ENCODE measurements around the gene FREM2.

The FREM2 gene

DNA sequence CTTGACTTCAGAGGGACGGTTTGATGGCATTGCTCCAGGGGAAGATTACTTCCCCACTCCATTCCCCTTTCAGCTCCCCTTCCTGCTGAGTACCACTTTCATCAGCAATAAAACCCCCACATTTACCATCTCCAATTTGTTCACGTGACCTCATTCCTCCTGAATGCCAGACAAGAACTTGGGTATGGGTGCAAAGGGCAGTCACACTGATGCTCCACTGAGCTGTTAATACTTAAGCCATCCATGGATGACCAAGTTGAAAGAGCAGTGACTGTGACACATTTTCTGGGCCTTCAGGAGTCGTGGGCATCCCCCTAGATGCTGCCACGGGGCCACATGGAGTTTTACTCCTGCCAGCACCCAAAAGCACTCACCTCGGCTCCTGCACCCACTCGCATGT lies 210.6 kb downstream of the FREM2 start:
- H3K27ac ChIP-seq (ENCODE audit: low read depth, low read length) = no peak overlapping the region
- H3K9ac ChIP-seq (ENCODE audit: low read length) = no peak overlapping the region
- H3K4me1 ChIP-seq (ENCODE audit: control insufficient read depth, insufficient read depth, low read length) = no peaks in the 10 kb centered on the region
- H3K9me3 ChIP-seq (ENCODE audit: control insufficient read depth, insufficient read depth, low read depth, low read length) = peaks cover 9% of the 10 kb centered on the region; the same call in 1 of the 2 replicates
- H3K4me3 ChIP-seq (ENCODE audit: low read depth, low read length) = no peak overlapping the region
- H3K27me3 ChIP-seq (ENCODE audit: control insufficient read depth, insufficient read depth, low read length) = 0 out of 2 replicates have a peak, but pooled peaks cover 3% of the 10 kb centered on the region
- no peaks in the 10 kb centered on the region for H3K36me3 ChIP-seq (ENCODE audit: control insufficient read depth, insufficient read depth, low read length)

DNA sequence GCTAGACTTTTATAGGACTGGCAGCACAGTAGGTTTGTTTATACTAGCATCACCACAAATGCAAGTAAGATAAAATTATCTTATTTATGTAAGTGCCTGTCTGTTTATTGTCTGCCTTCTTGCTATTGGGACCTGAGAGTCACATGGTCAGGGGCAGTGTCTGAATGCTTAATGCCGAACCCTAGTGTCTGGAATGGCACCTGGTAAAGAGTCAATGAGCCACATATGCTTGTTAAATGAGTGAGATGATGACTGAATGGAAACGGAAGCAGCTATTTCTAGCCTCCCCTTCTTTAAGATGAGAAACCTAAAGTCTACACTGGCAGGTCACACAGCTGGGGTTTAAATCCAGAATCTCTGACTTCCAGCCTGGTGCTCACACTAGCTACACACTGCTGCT lies 211.6 kb downstream of the FREM2 start:
- Histone ChIP-seq H3K27ac (ENCODE audit: low read depth, low read length) (no peak overlapping the region), H3K9me3 (ENCODE audit: control insufficient read depth, insufficient read depth, low read depth, low read length) (0 out of 2 replicates have a peak, but pooled peaks cover 3% of the 10 kb centered on the region), H3K9ac (ENCODE audit: low read length) (no peak overlapping the region)

DNA sequence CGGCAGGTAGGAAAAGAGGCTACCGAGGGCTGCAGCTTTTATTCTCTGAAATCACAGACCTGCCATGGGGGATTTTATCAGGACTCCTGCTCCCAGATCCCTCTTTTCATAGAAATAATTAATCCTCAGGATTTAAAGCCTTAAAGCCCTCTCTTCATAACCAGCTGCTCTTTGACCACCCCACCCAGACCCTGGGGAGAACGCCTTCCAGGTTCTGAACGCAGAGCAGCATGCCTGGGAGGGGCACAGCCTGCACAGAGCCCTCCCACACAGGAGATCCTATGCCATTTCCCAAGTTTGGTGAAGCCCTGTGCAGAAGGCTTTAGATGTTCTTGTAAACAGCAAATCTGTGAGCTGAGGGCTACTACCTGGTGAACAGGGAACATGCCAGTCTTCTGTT lies 212.7 kb downstream of the FREM2 start:
- H3K4me1 ChIP-seq (ENCODE audit: control insufficient read depth, insufficient read depth, low read length) = no peaks in the 10 kb centered on the region
- H3K27ac ChIP-seq (ENCODE audit: low read depth, low read length) = no peak overlapping the region
- H3K36me3 ChIP-seq (ENCODE audit: control insufficient read depth, insufficient read depth, low read length) = no peaks in the 10 kb centered on the region
- H3K9ac ChIP-seq (ENCODE audit: low read length) = no peak overlapping the region
- no peak overlapping the region for H3K4me3 ChIP-seq (ENCODE audit: low read depth, low read length)
- H3K27me3 ChIP-seq (ENCODE audit: control insufficient read depth, insufficient read depth, low read length) = 0 out of 2 replicates have a peak, but pooled peaks cover 3% of the 10 kb centered on the region
- H3K9me3 ChIP-seq (ENCODE audit: control insufficient read depth, insufficient read depth, low read depth, low read length) = 0 out of 2 replicates have a peak, but pooled peaks cover 3% of the 10 kb centered on the region

More for the DNA sequence above, 211.6 kb downstream of the FREM2 start:
- Histone ChIP-seq H3K4me3 (ENCODE audit: low read depth, low read length) (no peak overlapping the region), H3K27me3 (ENCODE audit: control insufficient read depth, insufficient read depth, low read length) (0 out of 2 replicates have a peak, but pooled peaks cover 3% of the 10 kb centered on the region), H3K4me1 (ENCODE audit: control insufficient read depth, insufficient read depth, low read length) (no peaks in the 10 kb centered on the region), H3K36me3 (ENCODE audit: control insufficient read depth, insufficient read depth, low read length) (no peaks in the 10 kb centered on the region)

DNA sequence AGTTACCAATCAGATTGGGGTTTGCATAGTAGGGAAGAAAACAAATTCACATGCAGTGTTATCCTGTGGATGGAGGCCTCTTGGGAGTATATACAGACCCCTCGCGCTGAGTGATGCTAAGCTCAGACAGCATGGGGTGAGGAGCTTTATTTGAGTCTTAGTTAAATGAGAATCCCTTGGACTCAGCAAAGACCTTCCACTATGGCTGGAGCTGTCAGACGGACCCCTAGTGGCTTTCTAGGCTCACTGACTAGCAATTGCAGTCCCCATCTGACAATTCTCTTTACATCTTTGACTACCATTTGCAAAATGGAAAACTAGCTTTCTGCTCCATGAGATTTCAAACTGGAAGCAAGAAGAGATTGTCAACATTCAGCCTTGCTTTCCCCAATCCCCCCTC lies 213.3 kb downstream of the FREM2 start:
- 0 out of 2 replicates have a peak, but pooled peaks cover 3% of the 10 kb centered on the region for H3K9me3 ChIP-seq (ENCODE audit: control insufficient read depth, insufficient read depth, low read depth, low read length)
- H3K4me3 ChIP-seq (ENCODE audit: low read depth, low read length) = no peak overlapping the region
- H3K4me1 ChIP-seq (ENCODE audit: control insufficient read depth, insufficient read depth, low read length) = no peaks in the 10 kb centered on the region
- no peak overlapping the region for H3K27ac ChIP-seq (ENCODE audit: low read depth, low read length)
- 0 out of 2 replicates have a peak, but pooled peaks cover 3% of the 10 kb centered on the region for H3K27me3 ChIP-seq (ENCODE audit: control insufficient read depth, insufficient read depth, low read length)
- no peak overlapping the region for H3K9ac ChIP-seq (ENCODE audit: low read length)
- no peaks in the 10 kb centered on the region for H3K36me3 ChIP-seq (ENCODE audit: control insufficient read depth, insufficient read depth, low read length)

DNA sequence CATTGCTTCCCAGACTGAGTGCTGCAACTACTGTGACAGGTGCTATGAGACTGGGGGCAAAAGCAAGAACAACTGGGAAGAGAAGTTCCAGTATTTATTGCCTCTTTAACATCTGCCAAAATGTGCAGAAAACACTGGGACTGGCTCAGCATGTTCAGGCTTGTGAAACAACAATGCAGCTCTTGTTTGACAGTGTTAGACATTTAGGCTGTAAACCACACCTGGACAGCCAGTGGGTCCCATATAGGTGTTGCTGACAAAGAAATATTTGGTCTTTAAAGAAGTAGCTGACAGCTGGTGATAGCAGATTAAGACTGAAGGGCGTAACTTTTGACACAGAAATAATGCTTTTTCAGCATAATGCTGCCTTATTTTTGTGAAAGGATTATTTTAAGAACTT lies 215.7 kb downstream of the FREM2 start:
- no peak overlapping the region for H3K9ac ChIP-seq (ENCODE audit: low read length)
- H3K27ac ChIP-seq (ENCODE audit: low read depth, low read length) = no peak overlapping the region
- H3K36me3 ChIP-seq (ENCODE audit: control insufficient read depth, insufficient read depth, low read length) = no peaks in the 10 kb centered on the region
- H3K9me3 ChIP-seq (ENCODE audit: control insufficient read depth, insufficient read depth, low read depth, low read length) = 0 out of 2 replicates have a peak, but pooled peaks cover 1% of the 10 kb centered on the region
- H3K27me3 ChIP-seq (ENCODE audit: control insufficient read depth, insufficient read depth, low read length) = no peaks in the 10 kb centered on the region
- no peaks in the 10 kb centered on the region for H3K4me1 ChIP-seq (ENCODE audit: control insufficient read depth, insufficient read depth, low read length)
- no peak overlapping the region for H3K4me3 ChIP-seq (ENCODE audit: low read depth, low read length)

DNA sequence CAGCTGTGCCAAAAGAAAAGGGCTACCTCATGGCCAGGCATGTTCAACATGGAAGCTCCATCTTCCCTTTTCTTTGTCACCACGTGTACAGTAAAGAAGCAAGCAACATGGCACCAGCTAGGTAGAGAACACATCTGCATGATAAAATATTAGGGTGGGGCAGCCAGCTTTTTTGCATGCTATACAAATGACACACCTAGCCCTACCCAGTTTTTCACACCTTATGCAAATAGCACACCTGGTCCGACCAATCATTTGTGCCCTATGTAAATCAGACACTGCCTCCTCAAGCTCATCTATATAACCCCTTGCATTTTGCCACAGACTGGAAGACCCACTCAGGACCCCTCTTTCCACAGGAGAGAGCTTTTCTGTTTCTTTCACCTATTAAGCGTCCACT lies 218.2 kb downstream of the FREM2 start:
- Histone ChIP-seq H3K4me1 (ENCODE audit: control insufficient read depth, insufficient read depth, low read length) (no peaks in the 10 kb centered on the region), H3K9me3 (ENCODE audit: control insufficient read depth, insufficient read depth, low read depth, low read length) (no peaks in the 10 kb centered on the region), H3K27ac (ENCODE audit: low read depth, low read length) (no peak overlapping the region), H3K36me3 (ENCODE audit: control insufficient read depth, insufficient read depth, low read length) (no peaks in the 10 kb centered on the region), H3K27me3 (ENCODE audit: control insufficient read depth, insufficient read depth, low read length) (no peaks in the 10 kb centered on the region), H3K4me3 (ENCODE audit: low read depth, low read length) (no peak overlapping the region), H3K9ac (ENCODE audit: low read length) (no peak overlapping the region)

DNA sequence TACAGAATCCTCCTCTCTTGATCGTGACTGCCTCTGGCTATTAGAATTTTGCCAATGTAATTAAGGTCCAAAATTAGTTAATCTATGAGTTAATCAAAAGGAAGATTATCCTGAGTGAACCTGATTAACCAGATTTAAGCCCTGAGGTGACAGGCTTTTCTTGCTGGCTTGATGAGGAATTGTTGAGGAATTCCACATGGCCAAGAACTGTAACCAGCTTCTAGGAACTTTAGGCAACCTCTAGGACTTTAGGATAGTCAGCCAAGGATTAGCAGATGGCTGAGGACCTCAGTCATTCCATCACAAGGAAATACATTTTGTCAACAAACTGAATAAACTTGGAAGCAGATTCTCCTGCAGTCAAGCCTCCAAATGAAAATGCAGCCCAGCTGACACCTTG lies 219.0 kb downstream of the FREM2 start:
- no peak overlapping the region for H3K27ac ChIP-seq (ENCODE audit: low read depth, low read length)
- H3K9me3 ChIP-seq (ENCODE audit: control insufficient read depth, insufficient read depth, low read depth, low read length) = no peaks in the 10 kb centered on the region
- no peaks in the 10 kb centered on the region for H3K4me1 ChIP-seq (ENCODE audit: control insufficient read depth, insufficient read depth, low read length)
- no peak overlapping the region for H3K4me3 ChIP-seq (ENCODE audit: low read depth, low read length)
- no peaks in the 10 kb centered on the region for H3K36me3 ChIP-seq (ENCODE audit: control insufficient read depth, insufficient read depth, low read length)
- no peaks in the 10 kb centered on the region for H3K27me3 ChIP-seq (ENCODE audit: control insufficient read depth, insufficient read depth, low read length)
- no peak overlapping the region for H3K9ac ChIP-seq (ENCODE audit: low read length)

DNA sequence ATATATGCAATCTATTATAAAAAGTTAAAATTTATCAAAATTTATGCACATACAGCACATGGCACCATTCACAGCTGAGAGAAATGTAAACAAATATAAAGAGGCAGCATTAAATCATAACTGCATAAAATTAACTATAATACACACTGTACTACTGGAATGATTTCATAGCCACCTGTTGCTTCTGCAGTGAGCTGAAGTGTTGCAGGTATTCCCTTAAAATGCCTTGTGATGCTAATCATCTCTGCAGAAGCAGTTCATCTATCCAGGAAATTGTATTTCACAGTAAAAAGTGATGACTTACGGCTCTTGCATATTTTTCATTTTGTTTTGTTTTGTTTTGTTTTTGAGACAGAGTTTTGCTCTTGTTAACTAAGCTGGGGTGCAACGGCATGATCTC lies 221.7 kb downstream of the FREM2 start:
- H3K9ac ChIP-seq (ENCODE audit: low read length) = no peak overlapping the region
- no peaks in the 10 kb centered on the region for H3K36me3 ChIP-seq (ENCODE audit: control insufficient read depth, insufficient read depth, low read length)
- H3K27ac ChIP-seq (ENCODE audit: low read depth, low read length) = no peak overlapping the region
- H3K27me3 ChIP-seq (ENCODE audit: control insufficient read depth, insufficient read depth, low read length) = no peaks in the 10 kb centered on the region
- H3K9me3 ChIP-seq (ENCODE audit: control insufficient read depth, insufficient read depth, low read depth, low read length) = no peaks in the 10 kb centered on the region
- H3K4me1 ChIP-seq (ENCODE audit: control insufficient read depth, insufficient read depth, low read length) = no peaks in the 10 kb centered on the region
- H3K4me3 ChIP-seq (ENCODE audit: low read depth, low read length) = no peak overlapping the region

DNA sequence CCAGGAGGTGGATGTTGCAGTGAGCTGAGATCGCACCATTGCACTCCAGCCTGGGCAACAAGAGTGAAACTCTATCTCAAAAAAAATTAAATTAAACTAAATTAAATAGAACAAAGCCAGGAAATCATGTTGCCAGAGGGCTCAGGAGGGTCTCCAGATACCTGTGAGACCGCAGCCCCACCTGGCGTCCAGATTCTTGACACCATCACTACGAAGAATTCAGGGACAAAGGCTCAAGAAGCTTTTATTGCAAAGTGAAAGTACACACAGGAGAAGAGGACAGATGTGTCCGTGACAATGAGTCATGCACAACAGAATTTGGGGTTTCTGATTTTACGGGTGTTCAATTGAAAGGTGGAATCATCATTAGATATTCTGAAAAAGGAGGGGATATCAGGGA lies 227.2 kb downstream of the FREM2 start:
- no peaks in the 10 kb centered on the region for H3K27me3 ChIP-seq (ENCODE audit: control insufficient read depth, insufficient read depth, low read length)
- H3K9ac ChIP-seq (ENCODE audit: low read length) = no peak overlapping the region
- H3K9me3 ChIP-seq (ENCODE audit: control insufficient read depth, insufficient read depth, low read depth, low read length) = no peaks in the 10 kb centered on the region
- H3K27ac ChIP-seq (ENCODE audit: low read depth, low read length) = no peak overlapping the region
- H3K36me3 ChIP-seq (ENCODE audit: control insufficient read depth, insufficient read depth, low read length) = no peaks in the 10 kb centered on the region
- no peaks in the 10 kb centered on the region for H3K4me1 ChIP-seq (ENCODE audit: control insufficient read depth, insufficient read depth, low read length)
- H3K4me3 ChIP-seq (ENCODE audit: low read depth, low read length) = no peak overlapping the region

DNA sequence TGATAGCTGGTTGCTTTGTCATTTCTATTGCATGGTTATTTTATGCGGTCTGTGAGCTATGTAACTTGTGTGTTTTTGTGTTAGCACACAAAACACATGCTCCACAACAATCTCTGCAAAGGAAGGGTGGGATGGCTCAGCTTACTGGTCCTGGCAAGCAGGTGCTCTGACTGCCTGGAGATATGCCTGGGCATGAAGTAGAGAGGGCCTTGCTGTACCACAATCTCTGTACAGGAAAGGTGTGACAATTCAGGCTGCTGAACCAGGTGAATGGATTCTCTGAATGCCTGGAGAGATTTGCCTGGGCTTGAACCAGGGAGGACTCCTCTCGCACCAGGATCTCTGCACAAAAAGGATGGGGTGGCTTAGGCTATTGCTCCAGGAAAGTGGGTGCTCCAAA lies 234.2 kb downstream of the FREM2 start:
- Histone ChIP-seq H3K9ac (ENCODE audit: low read length) (no peak overlapping the region), H3K9me3 (ENCODE audit: control insufficient read depth, insufficient read depth, low read depth, low read length) (no peaks in the 10 kb centered on the region), H3K4me3 (ENCODE audit: low read depth, low read length) (no peak overlapping the region), H3K4me1 (ENCODE audit: control insufficient read depth, insufficient read depth, low read length) (no peaks in the 10 kb centered on the region), H3K27ac (ENCODE audit: low read depth, low read length) (no peak overlapping the region), H3K36me3 (ENCODE audit: control insufficient read depth, insufficient read depth, low read length) (no peaks in the 10 kb centered on the region), H3K27me3 (ENCODE audit: control insufficient read depth, insufficient read depth, low read length) (no peaks in the 10 kb centered on the region)

DNA sequence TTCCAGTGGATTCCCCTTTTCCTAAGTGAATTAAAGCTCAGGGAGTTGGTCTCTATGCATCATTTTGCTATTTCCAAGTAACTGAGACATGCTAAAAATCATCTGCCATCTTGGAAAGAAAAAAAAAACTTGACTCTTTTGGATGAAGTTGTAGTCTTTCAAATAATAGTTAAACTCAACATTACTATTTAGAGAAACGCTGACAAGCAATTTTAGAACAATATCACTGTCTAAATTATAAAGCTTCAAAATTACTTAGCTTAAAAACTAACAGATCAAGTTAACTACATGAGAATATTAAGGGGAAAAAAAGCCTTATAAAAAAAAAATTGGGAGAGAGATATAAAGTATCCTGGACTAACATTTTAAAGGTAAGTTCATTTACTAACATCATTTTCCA lies 235.3 kb downstream of the FREM2 start:
- no peak overlapping the region for H3K4me3 ChIP-seq (ENCODE audit: low read depth, low read length)
- no peak overlapping the region for H3K27ac ChIP-seq (ENCODE audit: low read depth, low read length)
- no peaks in the 10 kb centered on the region for H3K36me3 ChIP-seq (ENCODE audit: control insufficient read depth, insufficient read depth, low read length)
- H3K9me3 ChIP-seq (ENCODE audit: control insufficient read depth, insufficient read depth, low read depth, low read length) = no peaks in the 10 kb centered on the region
- no peaks in the 10 kb centered on the region for H3K27me3 ChIP-seq (ENCODE audit: control insufficient read depth, insufficient read depth, low read length)
- H3K4me1 ChIP-seq (ENCODE audit: control insufficient read depth, insufficient read depth, low read length) = no peaks in the 10 kb centered on the region
- no peak overlapping the region for H3K9ac ChIP-seq (ENCODE audit: low read length)

DNA sequence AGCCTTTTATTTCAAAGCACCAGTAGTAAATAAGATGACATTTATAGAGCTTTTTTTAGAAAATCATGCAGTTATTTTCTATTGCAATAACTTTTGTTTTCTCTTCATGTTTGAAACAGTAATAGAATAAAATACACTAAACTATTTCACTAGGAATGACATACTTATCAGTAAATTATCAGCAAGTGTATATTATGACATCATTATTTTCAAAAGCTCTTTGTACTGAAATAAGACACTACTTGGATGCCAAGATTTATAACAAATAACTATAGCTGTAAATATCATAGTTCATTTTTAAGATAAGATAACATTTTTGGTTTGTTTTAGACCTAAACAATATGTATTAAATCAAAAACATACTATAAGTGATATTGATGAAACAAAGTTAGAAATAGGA lies 246.9 kb downstream of the FREM2 start:
- H3K9me3 ChIP-seq (ENCODE audit: control insufficient read depth, insufficient read depth, low read depth, low read length) = no peaks in the 10 kb centered on the region

More for the DNA sequence above, 246.9 kb downstream of the FREM2 start:
- Histone ChIP-seq H3K27me3 (ENCODE audit: control insufficient read depth, insufficient read depth, low read length) (no peaks in the 10 kb centered on the region), H3K36me3 (ENCODE audit: control insufficient read depth, insufficient read depth, low read length) (no peaks in the 10 kb centered on the region), H3K9ac (ENCODE audit: low read length) (no peak overlapping the region), H3K4me1 (ENCODE audit: control insufficient read depth, insufficient read depth, low read length) (peaks cover 7% of the 10 kb centered on the region; the same call in 1 of the 2 replicates), H3K4me3 (ENCODE audit: low read depth, low read length) (no peak overlapping the region), H3K27ac (ENCODE audit: low read depth, low read length) (no peak overlapping the region)

All from HUES6 (cell line).